Upper lobe of right lung (tissue), 1 donor: ENCODE data around the gene CMTM6. TPM values are rescaled to one million over a fixed set of nuclear protein-coding genes. Genes with fewer than 3 reads are reported as not detected.
A peak's percentile ranks its signal among the peaks of the same experiment; 100 is the strongest.

Experiments used
- ATAC-seq: fragments of 200-7000 bp; cut with Tn5 transposase; one replicate; pipeline ENCODE4 v1.9.1; 2020; ENCODE audit warnings: mild to moderate bottlenecking, moderate library complexity
- DNase-seq: peaks from one replicate; pipeline ENCODE4 v3.0.0-alpha.2; 2020
- H3K27ac ChIP-seq: fragments of 200-600 bp; one replicate; pipeline ENCODE4 v1.8.0; 2022
- H3K27me3 ChIP-seq: fragments of 200-600 bp; one replicate; pipeline ENCODE4 v1.8.0; 2022; ENCODE audit warnings: mild to moderate bottlenecking
- H3K36me3 ChIP-seq: fragments of 200-600 bp; one replicate; pipeline ENCODE4 v1.8.0; 2022
- H3K4me1 ChIP-seq: fragments of 200-600 bp; one replicate; pipeline ENCODE4 v1.8.0; 2022
- H3K4me3 ChIP-seq: fragments of 200-600 bp; one replicate; pipeline ENCODE4 v1.8.0; 2022; ENCODE audit warnings: mild to moderate bottlenecking
- H3K9me3 ChIP-seq: fragments of 200-600 bp; one replicate; pipeline ENCODE4 v1.8.0; 2022
- CTCF ChIP-seq: fragments of 200-600 bp; IDR thresholded peaks from one replicate; pipeline ENCODE4 v1.8.0; 2022; ENCODE audit warnings: antibody characterized with exemption
- intact Hi-C: fragments of 100-400 bp; cut with DNase I; formaldehyde crosslinking; loops from one replicate; pipeline ENCODE4 v1.11.0; 2022
- total RNA-seq: library from RNA; stranded (reverse); fragmentation: NEBNext Ultra II Directional; extraction: Animal tissue kit (Norgen Biotek cat#: 25700); gene quantifications from one replicate; pipeline ENCODE4 v1.2.1, GENCODE V29; 2021
- donor health status: DM: no; HTN: yes; CAD: no; lungs with severe emphysema.

CMTM6 gene
- total RNA-seq, 1 donor from 2014 or later = 58.9 TPM

GRCh38 chr3:32506466-32506865 lies 3.8 kb upstream of the CMTM6 start:
- H3K4me1 ChIP-seq = peaks cover 1% of the 10 kb centered on the region
- no peak for TF ChIP-seq CTCF
- no peaks in the 10 kb centered on the region for H3K36me3 ChIP-seq
- intact Hi-C loops = no loop called here
- no peaks in the 10 kb centered on the region for H3K9me3 ChIP-seq
- DNase-seq = no peak
- no peaks in the 10 kb centered on the region for H3K27me3 ChIP-seq
- H3K4me3 ChIP-seq = no peak overlapping the region
- no peak for ATAC-seq
- no peak overlapping the region for H3K27ac ChIP-seq

- intact Hi-C loops = no loop called here
These were observed 264 bp upstream of the CMTM6 start for GRCh38 chr3:32502946-32503286.

GRCh38 chr3:32501783-32502117 lies 902 bp downstream of the CMTM6 start:
- H3K27ac ChIP-seq = peak overlapping the region; percentile 97
- peaks cover 23% of the 10 kb centered on the region for H3K4me1 ChIP-seq
- H3K4me3 ChIP-seq = peak overlapping the region; percentile 88
- no peaks in the 10 kb centered on the region for H3K9me3 ChIP-seq
- H3K27me3 ChIP-seq = no peaks in the 10 kb centered on the region
- TF ChIP-seq CTCF = no peak
- ATAC-seq (no peak), DNase-seq (no peak)
- intact Hi-C loops = no loop called here
- H3K36me3 ChIP-seq = no peaks in the 10 kb centered on the region

More at GRCh38 chr3:32502946-32503286, 264 bp upstream of the CMTM6 start:
- DNase-seq = no peak
- Histone ChIP-seq H3K4me1 (peaks cover 23% of the 10 kb centered on the region), H3K27me3 (no peaks in the 10 kb centered on the region), H3K27ac (peak overlapping the region; percentile 97), H3K9me3 (no peaks in the 10 kb centered on the region), H3K4me3 (peak overlapping the region; percentile 88), H3K36me3 (no peaks in the 10 kb centered on the region)
- TF ChIP-seq CTCF = no peak
- ATAC-seq = no peak

- H3K27ac ChIP-seq = peak overlapping the region; percentile 97
- no peaks in the 10 kb centered on the region for H3K27me3 ChIP-seq
- intact Hi-C loops = no loop called here
- peaks cover 23% of the 10 kb centered on the region for H3K4me1 ChIP-seq
- H3K4me3 ChIP-seq = peak overlapping the region; percentile 88
- no peak for TF ChIP-seq CTCF
- ATAC-seq (no peak), DNase-seq (peak; percentile 72)
- no peaks in the 10 kb centered on the region for H3K9me3 ChIP-seq
- H3K36me3 ChIP-seq = no peaks in the 10 kb centered on the region
These were observed 1.5 kb downstream of the CMTM6 start for GRCh38 chr3:32500880-32501782.

- Histone ChIP-seq H3K27ac (no peak overlapping the region), H3K36me3 (no peaks in the 10 kb centered on the region), H3K9me3 (no peaks in the 10 kb centered on the region), H3K27me3 (no peaks in the 10 kb centered on the region), H3K4me1 (peaks cover 23% of the 10 kb centered on the region), H3K4me3 (no peak overlapping the region)
- intact Hi-C loops = no loop called here
- ATAC-seq = no peak
- TF ChIP-seq CTCF = no peak
- no peak for DNase-seq
These were observed 2.4 kb downstream of the CMTM6 start for GRCh38 chr3:32500231-32500630.
